ENCODE results near the gene POP4.
"Not testable (repeated sequence)": the region's sequence is repeated elsewhere in the genome, so short reads cannot be mapped to it uniquely, and the experiment has no call there.

POP4 gene

DNA sequence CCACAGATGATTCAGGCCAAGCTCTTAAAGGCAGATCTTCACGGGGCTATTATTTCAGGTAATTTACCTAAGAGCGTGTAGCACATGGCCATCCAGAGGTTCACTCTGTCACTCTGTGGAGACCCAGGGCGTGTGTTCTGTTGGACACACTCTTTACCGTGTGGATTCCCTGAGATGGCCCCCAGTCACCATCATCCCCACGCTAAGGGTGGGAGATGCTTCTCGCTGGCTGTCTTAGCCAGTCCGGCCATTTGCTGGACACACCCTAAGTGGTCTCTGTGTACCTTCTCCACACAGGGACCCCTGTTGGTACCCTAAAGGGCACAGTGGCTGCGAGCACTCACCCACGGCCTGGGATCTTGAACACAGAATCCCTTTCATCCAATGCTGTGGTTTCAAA is 6.0 kb downstream of the POP4 start:
- DNase-seq: no peak

DNA sequence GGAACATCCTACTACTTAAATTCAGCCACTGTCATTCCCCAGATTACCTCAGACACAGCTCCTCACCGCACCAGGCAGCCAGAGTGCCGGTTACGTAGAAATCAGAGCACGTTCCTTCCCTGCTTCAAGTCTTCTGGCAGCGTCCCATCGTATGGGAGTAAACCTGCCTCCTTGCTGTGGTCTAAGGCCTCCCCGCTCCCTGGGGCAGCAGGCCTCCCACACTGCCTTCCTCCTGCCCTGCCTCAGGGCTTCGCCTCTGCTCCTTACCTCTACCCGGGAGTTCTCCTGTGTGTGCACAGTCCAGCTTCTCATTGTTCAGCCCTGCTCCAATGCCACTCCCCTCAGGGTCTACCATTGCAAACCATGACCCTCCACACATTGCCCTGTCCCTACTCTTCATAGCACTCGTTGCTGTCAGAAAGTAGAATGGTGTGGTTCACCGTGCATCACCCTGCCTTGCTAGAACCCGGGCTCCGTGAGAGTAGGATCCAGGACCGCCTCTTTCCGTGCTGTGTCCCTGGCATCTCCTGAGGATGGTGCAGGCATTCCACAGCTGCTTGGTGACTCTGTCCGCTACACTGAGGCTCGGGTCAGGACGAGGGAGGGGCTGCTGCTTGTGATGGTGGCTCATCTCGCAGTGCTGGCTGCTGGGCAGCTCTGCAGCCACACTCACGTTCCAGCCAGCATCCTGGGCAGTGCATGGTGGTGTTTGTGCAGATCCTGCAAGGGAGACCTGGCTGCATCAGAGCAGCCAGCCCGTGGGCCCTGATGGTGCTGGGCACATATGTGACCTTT is 6.9 kb downstream of the POP4 start:
- DNase-seq: no peak

GRCh38 chr19:29614046-29614445 is 8.0 kb downstream of the POP4 start:
- DNase-seq: no peak

- no peak for DNase-seq
Observed at GRCh38 chr19:29614780-29615179, 8.7 kb downstream of the POP4 start.

- DNase-seq: no peak
Observed at GRCh38 chr19:29615891-29616425, 9.9 kb downstream of the POP4 start.

DNA sequence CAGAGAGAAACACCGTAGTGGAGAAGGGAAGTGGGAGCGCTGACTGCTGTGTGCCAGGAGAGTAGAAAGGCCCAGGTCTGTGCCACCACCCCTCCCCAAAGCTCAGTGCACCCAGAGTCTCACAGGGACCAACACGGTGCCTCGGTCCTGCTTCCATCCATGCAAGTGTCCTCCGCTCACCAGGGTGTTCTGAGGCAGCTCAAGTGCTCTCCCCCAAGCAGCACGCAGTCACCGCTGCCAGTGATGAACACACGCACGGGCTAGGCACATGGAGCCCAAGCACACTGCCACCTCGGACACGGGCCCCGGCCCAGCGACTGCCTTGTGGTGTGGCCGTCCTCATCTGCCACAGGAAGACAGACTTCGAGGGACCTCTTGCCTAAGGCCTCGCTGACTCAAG is 10.5 kb downstream of the POP4 start:
- DNase-seq: no peak

GRCh38 chr19:29617366-29618266 is 11.5 kb downstream of the POP4 start:
- DNase-seq: no peak

GRCh38 chr19:29618434-29618833 is 12.4 kb downstream of the POP4 start:
- no peak for DNase-seq

- no peak for DNase-seq
Observed at GRCh38 chr19:29618871-29619270, 12.8 kb downstream of the POP4 start.

DNA sequence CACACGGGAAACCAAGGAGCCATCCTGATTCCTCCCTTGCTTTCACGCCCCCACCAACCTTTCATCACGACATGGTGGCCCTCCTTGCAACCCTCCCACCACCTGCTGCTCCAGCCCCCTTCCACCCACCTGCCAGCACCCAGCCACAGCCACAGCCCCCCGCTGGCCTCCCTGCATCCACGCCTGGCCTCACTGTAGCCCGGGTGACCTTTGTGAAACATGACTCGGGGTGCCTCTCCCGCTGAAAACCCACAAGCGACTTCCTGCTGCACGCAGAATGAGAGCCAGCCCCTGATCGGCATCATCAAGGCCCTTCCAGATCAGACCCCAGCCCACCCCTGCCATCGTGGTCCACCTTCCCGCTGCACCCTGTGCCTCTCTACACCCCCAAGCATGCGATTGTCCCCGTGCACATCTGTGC is 14.9 kb downstream of the POP4 start:
- DNase-seq: no peak

DNA sequence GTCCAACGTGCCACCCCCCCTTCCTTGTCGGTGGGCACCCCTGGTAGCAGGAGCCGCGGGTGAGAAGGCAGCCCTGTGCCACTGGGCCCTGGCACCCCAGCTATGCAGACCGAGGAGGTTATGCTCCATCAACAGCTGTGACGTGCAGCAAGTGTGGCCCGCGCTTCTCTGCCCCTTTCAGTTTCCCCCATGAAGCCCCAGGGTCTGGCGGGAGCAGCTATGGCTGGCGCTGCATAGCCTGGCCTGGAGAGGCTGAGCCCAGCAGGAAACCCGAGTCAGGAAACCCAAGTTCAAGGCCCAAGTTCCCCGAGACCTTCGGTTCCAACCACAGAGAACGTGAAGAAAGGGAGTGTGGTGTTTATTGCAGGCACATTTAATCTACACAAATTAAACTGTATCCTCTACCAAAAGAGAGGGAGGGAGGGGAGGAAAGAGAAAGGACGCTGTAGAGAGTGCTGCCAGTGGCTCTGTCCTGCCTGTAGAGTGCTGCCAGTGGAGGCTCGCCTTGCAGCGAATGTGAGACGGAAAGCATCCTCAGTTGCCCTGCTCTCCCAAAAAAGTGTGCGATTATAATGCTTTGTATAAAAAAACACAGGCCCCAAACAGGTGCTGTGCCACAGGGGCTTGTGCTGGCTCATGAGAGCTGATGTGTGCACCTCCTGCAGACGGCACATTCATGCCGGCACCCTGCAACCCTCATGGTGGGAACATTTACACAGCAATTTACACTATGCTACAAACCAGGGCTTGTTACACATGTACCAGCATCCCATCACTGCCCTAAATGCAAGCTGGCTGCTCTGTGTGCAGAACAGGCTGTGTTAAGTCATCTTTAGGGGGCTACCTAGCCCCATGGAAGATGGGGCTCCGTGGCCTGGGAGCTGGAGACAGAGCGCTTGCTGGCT is 16.3 kb downstream of the POP4 start:
- DNase-seq: peak in 1 of 3 experiments; percentile 4

GRCh38 chr19:29623726-29624488 is 17.8 kb downstream of the POP4 start:
- no peak for DNase-seq

DNA sequence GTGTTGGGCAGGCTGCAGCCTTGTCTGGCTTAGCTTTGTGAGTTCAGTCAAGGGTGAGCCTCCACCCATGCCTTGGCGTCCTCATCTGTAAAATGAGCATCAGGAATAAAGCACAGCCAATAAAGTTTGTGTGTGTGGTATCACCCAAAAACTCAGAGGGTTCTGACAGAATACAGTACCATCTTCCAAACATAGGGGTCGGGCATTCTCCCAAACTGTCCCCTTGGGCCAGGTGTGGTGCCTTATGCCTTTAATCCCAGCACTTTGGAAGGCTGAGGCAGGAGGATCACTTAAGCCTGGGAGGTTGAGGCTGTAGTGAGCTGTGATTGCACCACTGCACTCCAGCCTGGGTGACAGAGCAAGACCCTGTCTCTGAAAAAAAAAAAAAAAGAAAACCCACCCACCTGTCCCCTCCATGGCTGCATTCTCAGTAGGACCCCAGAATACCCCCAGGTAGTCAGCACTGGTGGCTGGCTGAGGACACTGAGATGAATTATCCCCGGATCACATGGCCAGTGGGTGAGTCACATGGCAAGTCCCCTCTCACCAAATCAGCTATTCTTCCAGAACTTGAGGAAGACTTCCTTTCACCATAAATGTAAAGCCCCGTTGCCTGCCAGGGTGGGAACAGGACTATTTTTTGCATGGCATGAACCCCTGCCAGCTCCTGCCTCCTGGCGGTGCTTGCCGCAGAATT is 18.6 kb downstream of the POP4 start:
- no peak for DNase-seq

GRCh38 chr19:29625186-29625651 is 19.1 kb downstream of the POP4 start:
- no peak for DNase-seq

GRCh38 chr19:29626386-29626785 is 20.3 kb downstream of the POP4 start:
- no peak for DNase-seq

DNA sequence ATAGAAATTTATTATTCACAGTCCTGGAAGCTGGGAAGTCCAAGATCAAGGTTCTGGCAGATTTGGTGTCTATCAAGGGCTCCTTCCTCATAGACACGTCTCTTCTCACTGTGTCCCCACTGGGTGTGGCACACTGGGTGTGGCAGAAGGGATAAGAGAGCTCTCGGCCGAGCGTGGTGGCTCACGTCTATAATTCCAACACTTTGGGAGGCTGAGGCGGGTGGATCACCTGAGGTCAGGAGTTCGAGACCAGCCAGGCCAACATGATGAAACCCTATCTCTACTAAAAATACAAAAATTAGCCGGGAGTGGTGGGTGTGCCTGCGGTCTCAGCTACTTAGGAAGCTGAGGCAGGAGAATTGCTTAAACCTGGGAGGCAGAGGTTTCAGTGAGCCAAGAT is 20.7 kb downstream of the POP4 start:
- not testable (repeated sequence) for DNase-seq

DNA sequence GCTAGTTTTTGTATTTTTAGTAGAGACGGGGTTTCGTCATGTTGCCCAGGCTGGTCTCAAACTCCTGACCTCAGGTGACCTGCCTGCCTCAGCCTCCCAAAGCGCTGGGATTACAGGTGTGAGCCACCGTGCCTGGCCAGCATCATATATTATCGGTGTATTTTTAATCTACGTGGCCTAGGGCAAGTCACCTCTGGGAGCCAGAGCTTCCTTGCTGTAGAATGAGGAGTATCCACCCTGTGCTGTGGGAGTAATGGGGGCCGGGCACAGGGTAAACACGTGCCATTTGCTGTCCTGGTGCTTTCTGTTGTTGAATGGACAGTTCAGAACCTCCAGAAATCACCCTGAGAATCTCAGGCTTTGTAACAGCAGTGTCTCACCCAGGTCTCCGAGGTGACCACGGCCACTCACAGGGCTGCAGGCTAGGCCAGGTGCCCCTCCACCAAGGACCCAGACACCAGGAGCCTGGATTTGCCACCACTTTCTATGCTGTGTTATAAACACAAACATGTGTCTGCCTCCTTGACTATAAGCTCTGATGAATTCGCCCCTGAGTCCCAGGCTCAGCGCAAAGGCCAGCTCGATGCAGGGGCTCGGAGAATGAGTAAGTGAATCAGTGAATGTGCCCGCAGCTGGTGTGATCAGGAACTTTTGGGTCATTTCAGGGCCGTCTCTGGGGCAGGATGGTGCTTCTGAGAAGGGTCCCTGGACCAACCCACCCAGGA is 22.7 kb downstream of the POP4 start:
- DNase-seq: no peak

DNA sequence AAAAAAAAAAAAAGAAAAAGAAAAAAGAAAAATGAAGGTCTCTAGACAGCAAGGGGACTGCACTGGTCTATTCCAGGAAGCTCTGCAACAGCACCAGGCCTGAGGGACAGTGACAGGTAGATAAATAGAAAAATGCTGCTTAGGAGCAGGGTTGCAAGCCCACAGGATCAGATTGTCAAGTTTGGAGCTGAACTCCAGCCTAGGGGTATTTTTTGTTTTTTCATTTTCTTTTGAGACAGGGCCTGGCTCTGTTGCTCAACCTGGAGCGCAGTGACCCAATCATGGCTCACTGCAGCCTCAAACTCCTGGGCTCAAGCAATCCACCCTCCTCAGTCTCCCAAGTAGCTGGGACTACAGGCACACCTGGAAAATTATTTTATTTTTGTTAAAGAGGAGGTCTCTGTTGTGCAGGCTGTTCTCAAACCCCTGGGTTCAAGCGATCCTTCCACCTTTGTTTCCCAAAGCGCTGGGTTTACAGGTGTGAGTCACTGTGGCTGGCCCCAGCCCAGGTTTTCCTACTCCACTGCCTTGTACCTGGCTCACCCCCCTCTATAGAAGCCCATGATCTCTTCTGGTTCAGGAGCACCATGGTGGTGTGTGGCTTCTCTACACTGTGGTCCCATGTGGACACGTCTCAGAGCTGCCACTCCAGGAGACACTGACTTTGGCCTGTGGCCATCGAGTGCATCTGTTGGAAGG is 23.9 kb downstream of the POP4 start:
- DNase-seq: no peak

DNA sequence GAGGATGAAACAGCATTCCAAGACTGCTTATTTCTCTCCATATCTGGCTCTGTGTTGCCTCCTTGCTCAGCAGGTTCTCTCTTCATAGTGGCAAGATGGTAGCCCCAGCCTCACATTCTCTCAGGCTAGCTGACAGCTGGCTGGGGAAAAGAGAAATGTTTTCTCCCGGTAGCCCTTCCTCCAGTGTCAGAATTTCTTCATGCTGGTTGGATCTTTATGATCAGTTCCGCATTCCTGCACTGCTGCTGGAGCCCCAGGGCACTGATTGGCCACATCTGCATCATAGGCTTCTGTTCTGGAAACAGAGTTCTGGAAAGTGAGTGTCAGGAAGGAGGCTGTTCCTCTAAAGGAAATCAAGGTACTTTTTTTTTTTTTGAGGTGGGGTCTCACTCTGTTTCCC is 24.6 kb downstream of the POP4 start:
- DNase-seq: no peak

DNA sequence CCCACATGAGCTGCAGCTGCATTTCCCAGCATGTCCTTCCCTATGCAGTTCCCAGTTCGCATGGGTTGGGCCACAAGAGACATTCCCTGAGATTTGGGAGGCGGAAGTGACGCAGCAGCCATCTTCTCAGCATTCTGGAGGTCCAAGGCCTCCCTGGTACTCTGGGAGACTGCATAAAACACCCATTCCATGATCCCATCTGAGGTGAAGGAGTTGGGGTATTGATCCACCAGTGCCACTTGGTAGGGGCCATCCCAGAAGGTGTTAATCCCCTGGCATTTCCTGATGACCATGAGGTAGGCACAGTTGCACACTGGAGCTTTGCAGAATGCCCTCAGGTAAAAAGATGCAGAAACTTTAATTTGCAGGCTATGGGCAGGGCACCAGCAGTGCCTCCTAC is 25.4 kb downstream of the POP4 start:
- no peak for DNase-seq
